Esophagus squamous epithelium (tissue), 5 donors: ENCODE measurements around the gene NPB. TPM values are rescaled to one million over a fixed set of nuclear protein-coding genes. Genes with fewer than 3 reads are reported as not detected.

Experiments used
- DNase-seq: peaks from one replicate; lab custom pipeline; 2025; lab: John Stamatoyannopoulos, UW
- H3K27ac ChIP-seq, 4 donors: fragments of 200-600 bp; sonication (generic); one replicate each; pipeline ENCODE4 v1.5.1; 2016 to 2019; ENCODE audit warnings: mild to moderate bottlenecking in 1 of 4
- H3K27me3 ChIP-seq, 4 donors: fragments of 200-600 bp; sonication (generic); 1 replicate in 3 of 4; 2 replicates in 1 of 4; pipeline versions ENCODE4 v1.5.1 to v1.6.0; 2017 to 2021; ENCODE audit warnings: antibody characterized with exemption in 1 of 4
- H3K36me3 ChIP-seq, 3 donors: fragments of 200-600 bp; sonication (generic); one replicate each; pipeline ENCODE4 v1.5.1; 2016 to 2019
- H3K4me1 ChIP-seq, 3 donors: fragments of 200-600 bp; sonication (generic); one replicate each; pipeline ENCODE4 v1.5.1; 2017 to 2019
- H3K4me3 ChIP-seq, 4 donors: fragments of 200-600 bp; sonication (generic); 1 replicate in 3 of 4; 2 replicates in 1 of 4; pipeline ENCODE4 v1.5.1; 2016 to 2019; ENCODE audit warnings: mild to moderate bottlenecking in 2 of 4, moderate library complexity in 1 of 4
- H3K9me3 ChIP-seq, 3 donors: fragments of 200-600 bp; sonication (generic); one replicate each; pipeline ENCODE4 v1.5.1; 2016 to 2019
- CTCF ChIP-seq, 6 experiments: fragments of 450-650 bp in 4 of 6; fragments of 200-600 bp in 2 of 6; sonication (generic) in 2 of 6; IDR thresholded peaks; one replicate each; pipeline ENCODE4 v1.5.1; 2016 to 2019; ENCODE audit warnings: antibody characterized with exemption in 6 of 6, mild to moderate bottlenecking in 4 of 6, moderate library complexity in 4 of 6
- POLR2A ChIP-seq, 4 donors: fragments of 450-650 bp; IDR thresholded peaks; one replicate each; pipeline ENCODE4 v1.6.1; 2017; ENCODE audit warnings: antibody characterized with exemption in 4 of 4, mild to moderate bottlenecking in 4 of 4, moderate library complexity in 3 of 4
- WGBS, 2 donors: methylation state at CpG; one replicate each; pipeline ENCODE4 v1.1.5; 2018; 5-methylcytosine and 5-hydroxymethylcytosine counted together
- intact Hi-C: fragments of 100-400 bp; cut with DNase I; formaldehyde crosslinking; loops from one replicate; pipeline ENCODE4 v1.15.0; 2022
- total RNA-seq, 4 donors: library from RNA; depleted of rRNA; stranded (reverse); fragments of >200 nt; gene quantifications; one replicate each; pipeline ENCODE4 v1.1.0, GENCODE V29; 2016
- donor health status: DM: yes; HTN: yes; CAD: no.

Gene NPB
- total RNA-seq, 4 donors from 2014 or later, result 0.53 to 7.4 (median 1.5) TPM

GRCh38 chr17:81930142-81931125 lies 28.4 kb downstream of the NPB start:
- H3K27ac ChIP-seq, result no peak overlapping the region
- no peaks in the 10 kb centered on the region for H3K36me3 ChIP-seq
- H3K9me3 ChIP-seq, result no peaks in the 10 kb centered on the region
- WGBS, 2 donors, result 56 to 58% methylated on average over 14 to 16 of the region's 20 CpGs
- intact Hi-C loops, result no loop called here
- H3K4me3 ChIP-seq, result no peak overlapping the region
- peaks cover 18 to 44% (median 27%) of the 10 kb centered on the region in 3 donors for H3K4me1 ChIP-seq
- no peak for TF ChIP-seq CTCF (IDR thresholded peaks at IDR 0.05)
- TF ChIP-seq POLR2A (IDR thresholded peaks at IDR 0.05), result no peak
- H3K27me3 ChIP-seq, result peaks cover 0 to 33% (median 0%) of the 10 kb centered on the region in 4 donors
- no peak for DNase-seq

GRCh38 chr17:81931189-81931556 lies 29.1 kb downstream of the NPB start:
- H3K9me3 ChIP-seq, result no peaks in the 10 kb centered on the region
- H3K4me1 ChIP-seq, result peaks cover 11 to 41% (median 20%) of the 10 kb centered on the region in 3 donors
- H3K4me3 ChIP-seq, result no peak overlapping the region
- H3K27ac ChIP-seq, result no peak overlapping the region
- intact Hi-C loops, result no loop called here
- no peaks in the 10 kb centered on the region for H3K36me3 ChIP-seq
- no peak for TF ChIP-seq POLR2A (IDR thresholded peaks at IDR 0.05)
- no peak for TF ChIP-seq CTCF (IDR thresholded peaks at IDR 0.05)
- 63 to 74% methylated on average over 4 to 8 of the region's 13 CpGs for WGBS, 2 donors
- peaks cover 0 to 33% (median 0%) of the 10 kb centered on the region in 4 donors for H3K27me3 ChIP-seq
- DNase-seq, result no peak

GRCh38 chr17:81931557-81932332 lies 29.7 kb downstream of the NPB start:
- WGBS, 2 donors, result 22 to 39% methylated on average over 9 to 10 of the region's 15 CpGs
- Histone ChIP-seq H3K4me1 (peaks cover 13 to 42% (median 23%) of the 10 kb centered on the region in 3 donors), H3K27ac (no peak overlapping the region), H3K27me3 (peaks cover 0 to 37% (median 0%) of the 10 kb centered on the region in 4 donors), H3K36me3 (no peaks in the 10 kb centered on the region), H3K4me3 (no peak overlapping the region), H3K9me3 (no peaks in the 10 kb centered on the region)
- DNase-seq, result no peak
- TF ChIP-seq POLR2A (IDR thresholded peaks at IDR 0.05), result no peak
- no peak for TF ChIP-seq CTCF (IDR thresholded peaks at IDR 0.05)
- intact Hi-C loops, result no loop called here

GRCh38 chr17:81932333-81932983 lies 30.4 kb downstream of the NPB start:
- Histone ChIP-seq H3K4me3 (no peak overlapping the region), H3K9me3 (no peaks in the 10 kb centered on the region), H3K27me3 (peaks cover 0 to 37% (median 0%) of the 10 kb centered on the region in 4 donors), H3K27ac (no peak overlapping the region), H3K36me3 (no peaks in the 10 kb centered on the region), H3K4me1 (peaks cover 17 to 49% (median 27%) of the 10 kb centered on the region in 3 donors)
- TF ChIP-seq POLR2A (IDR thresholded peaks at IDR 0.05), result no peak
- TF ChIP-seq CTCF (IDR thresholded peaks at IDR 0.05), result no peak
- no peak for DNase-seq
- 76% methylated on average over 3 of the region's 9 CpGs; no CpG with 5 or more reads in 1 of the 2 donors for WGBS, 2 donors
- intact Hi-C loops, result no loop called here
